Nephron (organoid): ENCODE results near the gene VEZF1.
A peak's percentile ranks its signal among the peaks of the same experiment; 100 is the strongest.
"Not testable (repeated sequence)": the region's sequence is repeated elsewhere in the genome, so short reads cannot be mapped to it uniquely, and the experiment has no call there.

Source experiments
- H3K27ac Mint-ChIP-seq, 3 experiments: 2 replicates each; pipeline ENCODE4 v1.8.0; 2020; ENCODE audit warnings: mixed read lengths in 3 of 3, mild to moderate bottlenecking in 2 of 3, moderate library complexity in 1 of 3
- H3K27me3 Mint-ChIP-seq: 2 replicates; pipeline ENCODE4 v1.8.0; 2021; ENCODE audit warnings: low read depth, mild to moderate bottlenecking, moderate library complexity, mixed read lengths
- H3K36me3 Mint-ChIP-seq: 2 replicates; pipeline ENCODE4 v1.8.0; 2020; ENCODE audit warnings: low read depth, mixed read lengths
- H3K4me1 Mint-ChIP-seq: 2 replicates; pipeline ENCODE4 v1.8.0; 2020; ENCODE audit warnings: mixed read lengths
- H3K4me3 Mint-ChIP-seq, 3 experiments: 2 replicates each; pipeline ENCODE4 v1.8.0; 2020; ENCODE audit warnings: mild to moderate bottlenecking in 3 of 3, mixed read lengths in 3 of 3, moderate library complexity in 2 of 3
- H3K9me3 Mint-ChIP-seq: 2 replicates; pipeline ENCODE4 v1.8.0; 2020; ENCODE audit warnings: mixed read lengths
- TF ChIP-seq, protein P1 (sequence below), 3 experiments: fragments of 200-600 bp; sonication (generic); IDR thresholded peaks; one replicate each; pipeline ENCODE4 v1.5.0; 2021; ENCODE audit warnings: antibody characterized with exemption in 3 of 3; ENCODE audit not compliant: unreplicated experiment in 3 of 3

The VEZF1 gene

DNA sequence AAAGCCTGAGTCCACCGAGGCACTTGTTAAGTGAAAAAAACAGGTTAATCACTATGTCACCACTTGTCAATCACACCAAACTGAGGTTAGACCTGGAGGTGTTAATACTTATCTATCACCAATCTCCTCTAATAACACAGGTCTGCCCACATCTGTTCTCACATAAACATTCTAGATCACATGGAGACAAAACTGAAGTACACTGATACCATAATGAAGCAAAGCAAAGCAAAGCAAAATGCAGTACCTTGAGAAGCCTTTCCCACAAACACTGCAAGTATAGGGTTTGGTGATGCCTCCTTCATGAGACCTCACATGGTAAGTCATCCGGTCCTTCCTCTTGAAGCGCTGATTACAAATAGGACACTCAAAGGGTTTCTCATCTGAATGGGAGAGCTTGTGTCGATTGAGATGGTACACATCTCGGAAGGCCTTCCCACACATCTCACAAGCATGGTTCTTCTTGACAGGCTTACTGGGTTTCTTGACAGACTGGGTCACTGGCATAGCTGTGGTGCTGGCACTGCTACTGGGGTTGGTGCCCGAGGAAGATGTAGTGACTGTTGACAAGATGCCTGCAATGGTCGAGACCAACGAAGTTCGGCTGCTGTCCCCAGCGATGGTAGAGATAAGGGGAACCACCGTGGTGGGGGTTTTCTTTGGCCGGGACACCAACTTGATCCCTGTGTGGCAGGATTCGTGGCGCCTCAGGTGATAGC lies 5.4 kb downstream of the VEZF1 start:
- H3K4me3 Mint-ChIP-seq = peak overlapping the region in 1 of 3 experiments; percentile 59
- H3K9me3 Mint-ChIP-seq = no peaks in the 10 kb centered on the region
- peaks cover 69% of the 10 kb centered on the region for H3K4me1 Mint-ChIP-seq
- H3K36me3 Mint-ChIP-seq = peaks cover 42% of the 10 kb centered on the region
- H3K27me3 Mint-ChIP-seq = no peaks in the 10 kb centered on the region
- H3K27ac Mint-ChIP-seq = no peak overlapping the region
- TF ChIP-seq, protein P1, sequence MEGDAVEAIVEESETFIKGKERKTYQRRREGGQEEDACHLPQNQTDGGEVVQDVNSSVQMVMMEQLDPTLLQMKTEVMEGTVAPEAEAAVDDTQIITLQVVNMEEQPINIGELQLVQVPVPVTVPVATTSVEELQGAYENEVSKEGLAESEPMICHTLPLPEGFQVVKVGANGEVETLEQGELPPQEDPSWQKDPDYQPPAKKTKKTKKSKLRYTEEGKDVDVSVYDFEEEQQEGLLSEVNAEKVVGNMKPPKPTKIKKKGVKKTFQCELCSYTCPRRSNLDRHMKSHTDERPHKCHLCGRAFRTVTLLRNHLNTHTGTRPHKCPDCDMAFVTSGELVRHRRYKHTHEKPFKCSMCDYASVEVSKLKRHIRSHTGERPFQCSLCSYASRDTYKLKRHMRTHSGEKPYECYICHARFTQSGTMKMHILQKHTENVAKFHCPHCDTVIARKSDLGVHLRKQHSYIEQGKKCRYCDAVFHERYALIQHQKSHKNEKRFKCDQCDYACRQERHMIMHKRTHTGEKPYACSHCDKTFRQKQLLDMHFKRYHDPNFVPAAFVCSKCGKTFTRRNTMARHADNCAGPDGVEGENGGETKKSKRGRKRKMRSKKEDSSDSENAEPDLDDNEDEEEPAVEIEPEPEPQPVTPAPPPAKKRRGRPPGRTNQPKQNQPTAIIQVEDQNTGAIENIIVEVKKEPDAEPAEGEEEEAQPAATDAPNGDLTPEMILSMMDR (IDR thresholded peaks at IDR 0.05; ENCODE audit: unreplicated experiment in 3 of 3) = no peak

DNA sequence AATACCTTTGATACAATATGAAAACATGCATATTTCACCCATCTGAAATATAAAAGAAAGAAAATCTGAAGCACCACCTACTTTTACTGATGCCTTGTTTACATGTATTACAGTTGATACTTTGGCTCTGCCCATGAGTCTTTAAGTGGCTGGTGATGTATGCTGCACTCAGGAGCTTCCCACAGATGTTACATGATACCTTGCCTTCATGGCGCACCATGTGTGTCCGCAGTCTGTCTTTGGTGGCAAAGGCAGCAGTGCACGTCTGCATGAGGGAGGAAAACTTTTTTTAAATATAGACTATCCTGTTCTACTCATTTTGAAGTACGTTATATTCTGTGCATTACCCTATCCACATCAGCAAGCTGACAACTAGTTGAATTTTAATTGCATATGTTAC lies 7.5 kb downstream of the VEZF1 start:
- Mint-ChIP-seq H3K4me1 (peaks cover 54% of the 10 kb centered on the region), H3K9me3 (no peaks in the 10 kb centered on the region), H3K27me3 (no peaks in the 10 kb centered on the region), H3K4me3 (no peak overlapping the region), H3K36me3 (peaks cover 59% of the 10 kb centered on the region), H3K27ac (no peak overlapping the region)
- TF ChIP-seq, protein P1 (IDR thresholded peaks at IDR 0.05; ENCODE audit: unreplicated experiment in 3 of 3) = no peak

DNA sequence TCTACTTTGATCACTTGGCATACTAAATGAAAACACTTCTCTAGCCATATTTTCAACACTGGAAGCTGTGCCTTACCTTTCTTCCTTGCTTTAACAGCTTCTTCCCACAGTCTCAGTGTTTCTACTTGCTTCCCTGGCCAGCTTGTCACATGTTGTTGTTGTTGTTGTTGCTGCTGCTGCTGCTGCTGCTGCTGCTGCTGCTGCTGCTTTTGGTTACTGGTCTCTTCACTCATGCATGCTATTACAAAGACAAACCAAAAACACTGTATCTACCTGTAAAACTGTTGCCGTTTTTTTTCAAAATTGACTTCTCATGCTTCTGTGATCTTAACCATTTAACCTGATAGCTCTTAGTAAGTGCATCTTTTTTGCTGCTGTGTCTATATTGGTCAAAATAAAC lies 9.0 kb downstream of the VEZF1 start:
- H3K36me3 Mint-ChIP-seq = peaks cover 73% of the 10 kb centered on the region

DNA sequence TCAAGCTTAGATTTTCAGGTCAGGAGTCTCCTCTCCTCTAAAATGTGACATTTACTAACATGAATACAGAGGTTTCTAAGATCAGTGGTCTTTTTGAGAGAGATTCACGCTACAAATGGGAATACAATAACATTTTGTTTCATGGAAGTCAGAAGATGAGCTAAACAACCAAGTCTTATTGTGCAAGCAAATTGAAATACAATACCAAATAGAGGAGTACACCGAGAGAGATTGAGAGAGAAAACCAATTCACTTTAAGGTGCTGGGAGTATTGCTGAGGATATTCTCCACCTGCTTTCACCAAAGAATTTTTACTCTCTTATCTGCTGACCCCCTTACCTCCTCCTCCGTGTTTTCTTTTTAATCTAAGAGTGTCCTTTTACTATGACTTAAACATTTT lies 11.5 kb downstream of the VEZF1 start:
- Mint-ChIP-seq H3K4me3 (no peak overlapping the region), H3K27me3 (no peaks in the 10 kb centered on the region), H3K9me3 (no peaks in the 10 kb centered on the region), H3K27ac (no peak overlapping the region), H3K36me3 (peaks cover 72% of the 10 kb centered on the region), H3K4me1 (peaks cover 15% of the 10 kb centered on the region)
- TF ChIP-seq, protein P1 (IDR thresholded peaks at IDR 0.05; ENCODE audit: unreplicated experiment in 3 of 3) = no peak

More for the DNA sequence above, 9.0 kb downstream of the VEZF1 start:
- H3K27ac Mint-ChIP-seq = no peak overlapping the region
- no peaks in the 10 kb centered on the region for H3K27me3 Mint-ChIP-seq
- H3K9me3 Mint-ChIP-seq = no peaks in the 10 kb centered on the region
- H3K4me3 Mint-ChIP-seq = no peak overlapping the region
- H3K4me1 Mint-ChIP-seq = peaks cover 40% of the 10 kb centered on the region
- TF ChIP-seq, protein P1 (IDR thresholded peaks at IDR 0.05; ENCODE audit: unreplicated experiment in 3 of 3) = no peak

DNA sequence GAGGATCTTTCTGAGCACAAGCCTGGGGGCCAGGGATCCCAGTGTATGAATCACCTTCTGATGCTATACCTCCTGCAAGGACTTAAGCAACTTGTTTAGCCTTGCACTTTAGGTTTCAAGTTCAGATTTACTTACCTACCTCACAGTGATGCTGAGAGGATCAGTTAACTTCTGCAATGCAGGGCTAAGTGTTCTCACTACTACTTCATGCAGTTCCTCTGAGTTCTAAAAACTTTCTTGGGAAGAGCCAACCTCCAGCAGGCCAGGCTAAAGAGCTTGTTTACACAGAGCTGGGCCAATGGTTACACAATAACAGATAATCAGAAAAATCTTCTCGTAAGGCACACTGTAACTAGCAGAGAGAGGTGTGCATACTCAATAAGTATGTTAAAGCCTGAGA lies 13.0 kb downstream of the VEZF1 start:
- H3K27me3 Mint-ChIP-seq = no peaks in the 10 kb centered on the region
- peak overlapping the region in 1 of 3 experiments; percentile 54 for H3K27ac Mint-ChIP-seq
- TF ChIP-seq, protein P1 (IDR thresholded peaks at IDR 0.05; ENCODE audit: unreplicated experiment in 3 of 3) = no peak
- no peaks in the 10 kb centered on the region for H3K9me3 Mint-ChIP-seq
- no peaks in the 10 kb centered on the region for H3K4me1 Mint-ChIP-seq
- no peak overlapping the region for H3K4me3 Mint-ChIP-seq
- peaks cover 62% of the 10 kb centered on the region for H3K36me3 Mint-ChIP-seq

DNA sequence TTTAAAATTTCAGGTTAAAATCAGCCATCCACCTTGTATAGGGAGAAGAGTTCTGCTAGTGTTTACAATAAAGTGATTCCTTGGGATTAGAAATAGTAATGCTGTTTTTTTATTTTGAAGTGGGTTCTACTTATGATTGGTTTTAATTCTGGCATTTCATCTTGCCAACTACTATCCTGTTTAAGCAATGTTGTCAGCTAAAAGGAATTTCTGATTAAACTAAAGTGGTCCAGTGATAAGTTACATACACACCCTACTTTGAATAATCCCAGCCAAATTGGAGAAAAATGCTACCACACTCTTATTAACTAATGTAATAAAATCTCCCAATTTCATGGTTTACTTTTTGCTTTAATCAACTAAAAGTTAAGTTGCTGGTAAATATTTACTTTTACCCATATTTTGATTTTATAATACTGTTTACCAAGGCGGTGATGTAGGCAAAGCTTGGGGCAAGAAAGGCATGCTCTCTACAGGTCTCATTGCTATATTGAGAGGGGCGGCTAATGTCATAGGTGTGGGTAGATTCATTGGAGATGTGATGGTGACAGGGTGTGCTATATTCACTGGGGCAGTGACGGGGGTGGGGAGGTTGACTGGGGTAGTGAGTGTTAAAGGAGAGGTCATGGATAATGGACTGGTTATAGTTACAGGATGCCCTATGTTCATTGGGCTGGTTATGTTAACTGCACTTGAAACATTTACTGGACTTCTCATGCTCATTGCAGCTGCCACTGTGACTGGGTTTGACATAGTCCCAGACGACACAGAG lies 13.8 kb downstream of the VEZF1 start:
- H3K36me3 Mint-ChIP-seq = peaks cover 57% of the 10 kb centered on the region
- not testable (repeated sequence) for H3K27me3 Mint-ChIP-seq, H3K9me3 Mint-ChIP-seq, H3K4me3 Mint-ChIP-seq, H3K4me1 Mint-ChIP-seq
- H3K27ac Mint-ChIP-seq = peak overlapping the region in 1 of 3 experiments; percentile 17
